ENCODE results near the gene GALNT2.

GALNT2 gene

DNA sequence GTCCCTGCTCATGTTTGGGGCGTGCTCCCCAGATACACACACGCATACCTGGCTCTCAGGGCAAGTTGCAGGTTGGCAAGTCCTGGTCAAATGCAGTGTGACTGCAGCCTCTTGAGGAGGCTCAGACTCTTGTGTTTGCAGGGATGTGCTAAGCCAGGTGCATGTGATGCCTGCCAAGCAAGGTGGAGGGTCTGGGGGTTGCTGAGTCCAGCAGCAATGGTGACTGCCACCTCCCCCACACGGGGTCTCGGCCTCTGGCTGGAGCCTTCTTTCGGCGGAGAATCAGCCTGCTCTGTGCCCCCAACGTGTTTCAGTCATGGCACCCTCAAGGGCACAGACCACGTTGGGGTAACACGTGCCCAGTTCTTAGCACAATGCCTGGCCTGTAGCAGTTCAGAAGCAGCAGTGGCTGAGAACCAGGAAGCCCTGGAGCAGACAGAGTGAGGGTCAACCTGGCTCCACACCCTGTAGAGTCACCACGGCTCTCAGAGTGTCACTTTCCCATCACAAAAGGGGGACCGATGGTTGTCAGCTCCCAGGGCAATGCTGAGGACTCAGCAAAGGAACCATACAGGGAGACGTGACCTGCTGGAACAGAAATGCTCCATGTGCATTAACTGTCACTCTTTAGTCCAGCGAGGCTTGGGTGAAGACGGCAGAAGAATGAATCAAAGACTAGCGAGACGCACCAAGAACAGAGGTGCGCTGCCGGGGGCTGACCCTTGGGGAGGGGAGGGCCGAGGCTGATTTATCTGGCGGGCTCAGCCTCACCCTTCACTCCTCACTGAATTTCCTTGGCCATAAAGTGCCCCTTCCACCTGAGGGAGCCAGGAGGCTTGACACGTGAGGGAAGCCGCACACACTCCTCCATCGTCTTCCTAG, 250.1 kb downstream of the GALNT2 start:
- H3K36me3 ChIP-seq (ENCODE audit: control insufficient read depth, insufficient read depth, low read length) = no peaks in the 10 kb centered on the region
- no peaks in the 10 kb centered on the region; the same call in 1 of the 2 replicates for H3K27me3 ChIP-seq (replicated peaks; ENCODE audit: control insufficient read depth, insufficient read depth, low read length)
- TF ChIP-seq, protein P1, sequence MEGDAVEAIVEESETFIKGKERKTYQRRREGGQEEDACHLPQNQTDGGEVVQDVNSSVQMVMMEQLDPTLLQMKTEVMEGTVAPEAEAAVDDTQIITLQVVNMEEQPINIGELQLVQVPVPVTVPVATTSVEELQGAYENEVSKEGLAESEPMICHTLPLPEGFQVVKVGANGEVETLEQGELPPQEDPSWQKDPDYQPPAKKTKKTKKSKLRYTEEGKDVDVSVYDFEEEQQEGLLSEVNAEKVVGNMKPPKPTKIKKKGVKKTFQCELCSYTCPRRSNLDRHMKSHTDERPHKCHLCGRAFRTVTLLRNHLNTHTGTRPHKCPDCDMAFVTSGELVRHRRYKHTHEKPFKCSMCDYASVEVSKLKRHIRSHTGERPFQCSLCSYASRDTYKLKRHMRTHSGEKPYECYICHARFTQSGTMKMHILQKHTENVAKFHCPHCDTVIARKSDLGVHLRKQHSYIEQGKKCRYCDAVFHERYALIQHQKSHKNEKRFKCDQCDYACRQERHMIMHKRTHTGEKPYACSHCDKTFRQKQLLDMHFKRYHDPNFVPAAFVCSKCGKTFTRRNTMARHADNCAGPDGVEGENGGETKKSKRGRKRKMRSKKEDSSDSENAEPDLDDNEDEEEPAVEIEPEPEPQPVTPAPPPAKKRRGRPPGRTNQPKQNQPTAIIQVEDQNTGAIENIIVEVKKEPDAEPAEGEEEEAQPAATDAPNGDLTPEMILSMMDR (IDR thresholded peaks at IDR 0.05; ENCODE audit: insufficient read depth, low read length, poor library complexity, severe bottlenecking) = no peak
- DNase-seq (ENCODE audit: extremely low read depth, insufficient read length) = no peak
- H3K4me3 ChIP-seq (replicated peaks; ENCODE audit: low read depth, low read length) = no peak overlapping the region

DNA sequence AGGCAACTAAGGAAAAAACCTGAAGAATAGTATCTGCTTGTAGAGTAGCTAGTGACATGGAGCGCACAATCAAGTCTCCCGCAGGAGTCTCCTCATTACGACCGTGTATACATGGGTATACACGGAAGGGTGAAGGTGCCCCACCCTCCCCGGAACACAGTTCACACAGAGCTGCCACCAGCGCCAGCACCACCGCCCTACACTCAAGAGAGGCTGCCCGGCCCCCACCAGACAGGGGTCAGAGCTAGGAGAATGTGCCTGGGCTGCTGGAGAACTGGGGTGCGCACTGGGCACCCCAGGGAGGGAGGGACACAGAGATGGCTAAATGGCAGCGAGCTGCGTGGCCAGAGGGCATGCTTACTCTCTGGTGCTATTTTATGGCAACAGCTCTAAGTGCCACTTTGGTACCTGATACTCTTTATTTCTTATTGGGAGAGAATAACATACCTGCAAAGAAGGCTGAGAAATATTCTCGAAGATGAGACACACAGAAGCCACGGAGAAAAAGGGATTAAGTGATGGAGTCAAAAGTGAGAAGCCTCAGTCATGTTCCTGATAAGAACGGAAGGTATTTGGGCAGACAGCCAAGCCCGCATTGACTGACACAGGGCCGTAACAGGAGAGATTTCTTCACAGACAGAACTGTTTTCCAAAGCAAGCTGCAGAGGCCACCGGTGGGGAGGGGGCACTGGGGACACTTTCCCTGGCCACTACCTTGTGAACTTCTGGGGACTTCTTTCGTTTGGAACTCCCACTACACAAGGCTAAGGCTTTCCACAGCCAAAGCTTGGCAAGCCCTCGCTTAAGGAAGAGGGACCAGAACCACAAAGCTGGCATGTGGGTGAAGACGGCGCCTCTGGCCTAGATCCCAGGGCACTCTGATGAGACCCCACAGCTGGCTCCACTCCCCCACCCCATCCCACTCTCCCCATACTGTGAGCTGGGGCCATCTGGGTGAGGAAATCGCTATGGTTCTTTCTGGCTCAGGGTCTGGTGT, 251.1 kb downstream of the GALNT2 start:
- TF ChIP-seq, protein P1 (IDR thresholded peaks at IDR 0.05; ENCODE audit: insufficient read depth, low read length, poor library complexity, severe bottlenecking) = no peak
- DNase-seq (ENCODE audit: extremely low read depth, insufficient read length) = no peak
- H3K27me3 ChIP-seq (replicated peaks; ENCODE audit: control insufficient read depth, insufficient read depth, low read length) = no peaks in the 10 kb centered on the region; the same call in 1 of the 2 replicates
- no peaks in the 10 kb centered on the region for H3K36me3 ChIP-seq (ENCODE audit: control insufficient read depth, insufficient read depth, low read length)
- no peak overlapping the region for H3K4me3 ChIP-seq (replicated peaks; ENCODE audit: low read depth, low read length)

DNA sequence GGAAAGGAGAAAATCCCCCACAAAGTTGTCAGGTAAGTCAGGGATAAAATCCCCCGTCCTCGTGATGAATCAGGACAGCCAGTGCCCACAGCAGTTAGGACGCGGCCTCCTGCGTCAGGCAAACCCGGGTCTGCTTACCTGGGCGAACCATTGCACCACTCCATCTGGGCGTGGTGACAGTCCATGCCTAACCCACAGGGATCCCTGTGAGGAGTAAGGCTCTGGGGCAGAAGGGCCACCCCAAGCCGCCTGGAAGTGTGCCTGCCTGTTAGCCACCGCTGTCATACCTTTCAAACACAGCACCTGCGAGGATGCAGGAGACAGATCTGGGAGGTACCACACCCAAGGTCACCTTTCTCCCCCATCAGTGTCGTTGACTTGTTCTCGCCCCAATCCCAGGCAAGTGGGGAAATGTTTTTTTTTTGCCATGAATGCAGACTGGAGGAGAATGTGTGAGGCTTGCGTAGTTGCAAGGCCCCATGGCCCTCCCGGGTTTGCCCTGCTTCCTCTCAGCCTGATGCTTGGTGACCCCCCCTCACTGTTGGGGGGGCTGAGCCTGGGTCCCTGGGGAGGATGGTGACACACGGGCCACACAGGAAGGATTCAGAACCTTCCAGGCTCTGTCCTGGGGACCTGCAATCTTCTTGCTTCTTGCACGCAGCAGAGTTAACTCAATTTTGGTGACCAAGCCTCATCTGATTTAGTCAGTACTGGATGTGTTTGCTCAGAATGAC, 252.1 kb downstream of the GALNT2 start:
- TF ChIP-seq, protein P1 (IDR thresholded peaks at IDR 0.05; ENCODE audit: insufficient read depth, low read length, poor library complexity, severe bottlenecking) = no peak
- Histone ChIP-seq H3K36me3 (ENCODE audit: control insufficient read depth, insufficient read depth, low read length) (no peaks in the 10 kb centered on the region), H3K27me3 (replicated peaks; ENCODE audit: control insufficient read depth, insufficient read depth, low read length) (no peaks in the 10 kb centered on the region; the same call in none of the 2 replicates), H3K4me3 (replicated peaks; ENCODE audit: low read depth, low read length) (no peak overlapping the region)
- DNase-seq (ENCODE audit: extremely low read depth, insufficient read length) = no peak

DNA sequence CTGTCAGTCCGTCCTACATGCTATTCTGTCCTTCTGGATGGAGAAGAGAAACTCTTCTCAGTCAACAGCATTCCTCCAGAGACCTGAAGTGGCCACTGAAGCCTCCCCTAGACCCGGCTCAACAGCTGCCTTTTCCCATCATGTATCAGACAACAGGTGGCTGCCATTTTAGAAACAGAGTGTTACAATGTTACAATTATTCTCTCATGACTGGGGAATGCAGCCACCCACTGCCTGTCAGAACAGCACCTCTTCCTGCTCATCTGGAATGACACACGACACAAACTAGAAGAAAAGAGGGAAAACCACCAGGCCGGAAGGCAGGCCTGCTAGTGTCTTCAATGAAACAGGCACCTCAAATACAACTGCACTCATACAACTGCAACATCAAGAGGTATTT, 253.8 kb downstream of the GALNT2 start:
- H3K4me3 ChIP-seq (replicated peaks; ENCODE audit: low read depth, low read length) = no peak overlapping the region
- TF ChIP-seq, protein P1 (IDR thresholded peaks at IDR 0.05; ENCODE audit: insufficient read depth, low read length, poor library complexity, severe bottlenecking) = no peak
- no peaks in the 10 kb centered on the region for H3K36me3 ChIP-seq (ENCODE audit: control insufficient read depth, insufficient read depth, low read length)
- no peaks in the 10 kb centered on the region; the same call in none of the 2 replicates for H3K27me3 ChIP-seq (replicated peaks; ENCODE audit: control insufficient read depth, insufficient read depth, low read length)
- no peak for DNase-seq (ENCODE audit: extremely low read depth, insufficient read length)

DNA sequence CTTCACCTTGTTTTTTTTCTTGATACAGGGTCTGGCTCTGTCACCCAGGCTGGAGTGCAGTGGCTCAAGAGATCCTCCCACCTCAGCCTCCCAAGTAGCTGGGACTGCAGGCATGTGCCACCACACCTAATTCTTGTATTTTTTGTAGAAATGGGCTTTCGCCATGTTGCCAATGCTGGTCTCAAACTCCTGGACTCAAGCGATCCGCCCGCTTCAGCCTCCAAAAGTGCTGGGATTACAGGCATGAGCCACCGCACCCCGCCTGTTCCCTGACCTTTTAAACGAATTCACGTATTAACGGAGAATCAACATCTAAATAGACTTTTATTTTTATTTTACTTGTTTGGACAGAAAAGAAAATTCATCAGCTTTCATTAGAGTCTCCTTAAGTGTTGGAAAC, 254.3 kb downstream of the GALNT2 start:
- DNase-seq (ENCODE audit: extremely low read depth, insufficient read length) = no peak
- Histone ChIP-seq H3K36me3 (ENCODE audit: control insufficient read depth, insufficient read depth, low read length) (no peaks in the 10 kb centered on the region), H3K4me3 (replicated peaks; ENCODE audit: low read depth, low read length) (no peak overlapping the region), H3K27me3 (replicated peaks; ENCODE audit: control insufficient read depth, insufficient read depth, low read length) (no peaks in the 10 kb centered on the region; the same call in none of the 2 replicates)
- TF ChIP-seq, protein P1 (IDR thresholded peaks at IDR 0.05; ENCODE audit: insufficient read depth, low read length, poor library complexity, severe bottlenecking) = no peak
